ENCODE data around the gene EPB41L4B.

- TF ChIP-seq FOSL1 (IDR thresholded peaks at IDR 0.05; ENCODE audit: low read depth) (no peak), JUND (IDR thresholded peaks at IDR 0.05) (no peak), CTCF (IDR thresholded peaks at IDR 0.05 in 2 of 3, conservative IDR thresholded peaks at IDR 0.05 in 1 of 3; ENCODE audit: borderline replicate concordance in 1 of 3, insufficient read depth in 1 of 3, low read depth in 2 of 3, low read length in 2 of 3) (no peak), POLR2A (IDR thresholded peaks at IDR 0.05; ENCODE audit: borderline replicate concordance, extremely low read depth, insufficient read depth, insufficient read length) (no peak), MAX (IDR thresholded peaks at IDR 0.05) (no peak), TCF7L2 (IDR thresholded peaks at IDR 0.05; ENCODE audit: borderline replicate concordance, extremely low read depth, insufficient read depth, insufficient read length) (no peak), YY1 (IDR thresholded peaks at IDR 0.05; ENCODE audit: extremely low read depth, insufficient replicate concordance, low read depth, low read length) (no peak)
Measured at GRCh38 chr9:109212768-109213167, 108.1 kb downstream of the EPB41L4B start.
